Measurements from ENCODE around the gene KIF21B. TPM values are rescaled to one million over a fixed set of nuclear protein-coding genes. Genes with fewer than 3 reads are reported as not detected.

Gene KIF21B
- total RNA-seq, 1 experiment from 2014 or later = 2.6 TPM

- ChIA-PET CTCF (no interaction called here), POLR2A (no interaction called here)
- H3K36me3 ChIP-seq (ENCODE audit: control insufficient read depth, insufficient read depth, low read length) = no peaks in the 10 kb centered on the region
These were observed 42.2 kb upstream of the KIF21B start for GRCh38 chr1:201065686-201066085.

GRCh38 chr1:201064806-201065205 lies 41.3 kb upstream of the KIF21B start:
- no peaks in the 10 kb centered on the region for H3K4me1 Mint-ChIP-seq (ENCODE audit: low read depth, unreplicated experiment)
- H3K27me3 ChIP-seq (replicated peaks; ENCODE audit: control insufficient read depth, insufficient read depth, low read length) = no peaks in the 10 kb centered on the region
- H3K9me3 ChIP-seq = no peaks in the 10 kb centered on the region
- H3K27ac Mint-ChIP-seq (ENCODE audit: unreplicated experiment) = no peak overlapping the region
- H3K27me3 Mint-ChIP-seq (ENCODE audit: insufficient read depth, unreplicated experiment) = no peaks in the 10 kb centered on the region
- ChIA-PET CTCF (no interaction called here), POLR2A (no interaction called here)
- no peaks in the 10 kb centered on the region for H3K36me3 Mint-ChIP-seq (ENCODE audit: insufficient read depth, unreplicated experiment)
- no peaks in the 10 kb centered on the region for H3K36me3 ChIP-seq (ENCODE audit: control insufficient read depth, insufficient read depth, low read length)
- TF ChIP-seq CTCF (IDR thresholded peaks at IDR 0.05; ENCODE audit: insufficient read depth in 1 of 2, low read depth in 1 of 2, low read length in 1 of 2, severe bottlenecking in 1 of 2, unreplicated experiment in 1 of 2) = no peak
- H3K4me3 ChIP-seq (ENCODE audit: low read depth, low read length) = no peak overlapping the region
- no peak for DNase-seq
- 0 out of 2 replicates have a peak, but pooled peaks cover 7% of the 10 kb centered on the region for H3K4me1 ChIP-seq
- intact Hi-C loops (cut with micrococcal nuclease; ENCODE audit: unreplicated experiment) = no loop called here
- no peak overlapping the region for H3K4me3 Mint-ChIP-seq (ENCODE audit: unreplicated experiment)
- no TSS peak for BruUV-seq (replicated peaks)
- H3K9me3 Mint-ChIP-seq (ENCODE audit: unreplicated experiment) = no peaks in the 10 kb centered on the region

More at GRCh38 chr1:201065686-201066085, 42.2 kb upstream of the KIF21B start:
- no peaks in the 10 kb centered on the region for H3K9me3 Mint-ChIP-seq (ENCODE audit: unreplicated experiment)
- no peaks in the 10 kb centered on the region for H3K9me3 ChIP-seq
- intact Hi-C loops (cut with micrococcal nuclease; ENCODE audit: unreplicated experiment) = no loop called here
- H3K27me3 Mint-ChIP-seq (ENCODE audit: insufficient read depth, unreplicated experiment) = no peaks in the 10 kb centered on the region
- BruUV-seq (replicated peaks) = no TSS peak
- no peak overlapping the region for H3K27ac Mint-ChIP-seq (ENCODE audit: unreplicated experiment)
- H3K4me3 ChIP-seq (ENCODE audit: low read depth, low read length) = no peak overlapping the region
- no peak for DNase-seq
- H3K4me1 Mint-ChIP-seq (ENCODE audit: low read depth, unreplicated experiment) = no peaks in the 10 kb centered on the region
- H3K4me3 Mint-ChIP-seq (ENCODE audit: unreplicated experiment) = no peak overlapping the region
- H3K36me3 Mint-ChIP-seq (ENCODE audit: insufficient read depth, unreplicated experiment) = no peaks in the 10 kb centered on the region
- no peaks in the 10 kb centered on the region for H3K27me3 ChIP-seq (replicated peaks; ENCODE audit: control insufficient read depth, insufficient read depth, low read length)
- H3K4me1 ChIP-seq = no peaks in the 10 kb centered on the region
- TF ChIP-seq CTCF (IDR thresholded peaks at IDR 0.05; ENCODE audit: insufficient read depth in 1 of 2, low read depth in 1 of 2, low read length in 1 of 2, severe bottlenecking in 1 of 2, unreplicated experiment in 1 of 2) = no peak

- H3K9me3 Mint-ChIP-seq (ENCODE audit: unreplicated experiment) = no peaks in the 10 kb centered on the region
- no peak for TF ChIP-seq CTCF (IDR thresholded peaks at IDR 0.05; ENCODE audit: insufficient read depth in 1 of 2, low read depth in 1 of 2, low read length in 1 of 2, severe bottlenecking in 1 of 2, unreplicated experiment in 1 of 2)
- no peaks in the 10 kb centered on the region for H3K4me1 Mint-ChIP-seq (ENCODE audit: low read depth, unreplicated experiment)
- Histone ChIP-seq H3K36me3 (ENCODE audit: control insufficient read depth, insufficient read depth, low read length) (no peaks in the 10 kb centered on the region), H3K27me3 (replicated peaks; ENCODE audit: control insufficient read depth, insufficient read depth, low read length) (no peaks in the 10 kb centered on the region), H3K4me3 (ENCODE audit: low read depth, low read length) (no peak overlapping the region), H3K9me3 (no peaks in the 10 kb centered on the region), H3K4me1 (0 out of 2 replicates have a peak, but pooled peaks cover 11% of the 10 kb centered on the region)
- BruUV-seq (replicated peaks) = no TSS peak
- no peak for DNase-seq
- H3K4me3 Mint-ChIP-seq (ENCODE audit: unreplicated experiment) = no peak overlapping the region
- POLR2A ChIA-PET = no interaction called here
- H3K27me3 Mint-ChIP-seq (ENCODE audit: insufficient read depth, unreplicated experiment) = no peaks in the 10 kb centered on the region
- intact Hi-C loops (cut with micrococcal nuclease; ENCODE audit: unreplicated experiment) = no loop called here
- H3K36me3 Mint-ChIP-seq (ENCODE audit: insufficient read depth, unreplicated experiment) = no peaks in the 10 kb centered on the region
- no peak overlapping the region for H3K27ac Mint-ChIP-seq (ENCODE audit: unreplicated experiment)
- CTCF ChIA-PET = no interaction called here
These were observed 39.6 kb upstream of the KIF21B start for GRCh38 chr1:201063145-201063544.
